Osteoblast (primary cell): ENCODE measurements around the gene PDCD2L. TPM values are rescaled to one million over a fixed set of nuclear protein-coding genes. Genes with fewer than 3 reads are reported as not detected.
A peak's percentile ranks its signal among the peaks of the same experiment; 100 is the strongest.
"Not testable (repeated sequence)": the region's sequence is repeated elsewhere in the genome, so short reads cannot be mapped to it uniquely, and the experiment has no call there.

Experiments used
- DNase-seq: peaks from one replicate; pipeline ENCODE4 v3.0.0; 2011; ENCODE audit warnings: low spot score, mixed read lengths; ENCODE audit not compliant: insufficient read length; ENCODE audit errors: missing footprints
- H2AFZ ChIP-seq: 2 replicates; pipeline ENCODE4 v1.6.0; 2011; ENCODE audit warnings: mild to moderate bottlenecking, low read length
- H3K27ac ChIP-seq: 2 replicates; pipeline ENCODE4 v1.5.1; 2011; ENCODE audit warnings: mild to moderate bottlenecking, low read depth, low read length, moderate library complexity
- H3K27me3 ChIP-seq: 2 replicates; pipeline ENCODE4 v1.6.0; 2012; ENCODE audit warnings: mild to moderate bottlenecking, control low read depth, inconsistent platforms, low read length, moderate library complexity; ENCODE audit not compliant: insufficient read depth
- H3K36me3 ChIP-seq: 2 replicates; pipeline ENCODE4 v1.5.1; 2011; ENCODE audit warnings: mild to moderate bottlenecking, low read length, control low read depth, moderate library complexity; ENCODE audit not compliant: insufficient read depth
- H3K4me1 ChIP-seq: 2 replicates; pipeline ENCODE4 v1.5.1; 2011; ENCODE audit warnings: mild to moderate bottlenecking, low read length, control low read depth, moderate library complexity; ENCODE audit not compliant: insufficient read depth
- H3K4me2 ChIP-seq: 2 replicates; pipeline ENCODE4 v1.6.0; 2011; ENCODE audit warnings: mild to moderate bottlenecking, low read length; ENCODE audit not compliant: insufficient read depth
- H3K4me3 ChIP-seq: fragments of 200-600 bp; sonication (generic); 3 replicates; pipeline ENCODE4 v1.5.1; 2012; ENCODE audit warnings: mild to moderate bottlenecking, low read length, inconsistent platforms; ENCODE audit not compliant: insufficient read depth
- H3K79me2 ChIP-seq: 2 replicates; pipeline ENCODE4 v1.6.0; 2012; ENCODE audit warnings: mild to moderate bottlenecking, low read length, control low read depth, inconsistent platforms; ENCODE audit not compliant: insufficient read depth
- H3K9me3 ChIP-seq: 2 replicates; pipeline ENCODE4 v1.5.1; 2011; ENCODE audit warnings: low read depth, low read length, control low read depth
- H4K20me1 ChIP-seq: 2 replicates; pipeline ENCODE4 v1.6.0; 2012; ENCODE audit warnings: mild to moderate bottlenecking, low read length, control low read depth; ENCODE audit not compliant: insufficient read depth
- CTCF ChIP-seq: IDR thresholded peaks from 2 replicates; pipeline ENCODE4 v1.5.1; 2011; ENCODE audit warnings: mild to moderate bottlenecking, low read depth, low read length, moderate library complexity; ENCODE audit errors: extremely low read depth
- total RNA-seq: library from RNA; depleted of rRNA; stranded (reverse); fragments of >200 nt; gene quantifications from 2 replicates; pipeline ENCODE4 v1.2.3, GENCODE V29; 2012

The PDCD2L gene
- total RNA-seq, 1 donor, result 10.5 TPM

- DNase-seq, result peak; percentile 92
- H4K20me1 ChIP-seq, result peaks cover 27% of the 10 kb centered on the region
- no peaks in the 10 kb centered on the region for H3K27me3 ChIP-seq
- H3K79me2 ChIP-seq, result peaks cover 43% of the 10 kb centered on the region
- no peaks in the 10 kb centered on the region for H3K9me3 ChIP-seq
- peaks cover 32% of the 10 kb centered on the region for H3K36me3 ChIP-seq
- H3K27ac ChIP-seq, result peak overlapping the region; percentile 61
- H2AFZ ChIP-seq, result peak overlapping the region; percentile 89
- H3K4me2 ChIP-seq, result peak overlapping the region; percentile 88
- peaks cover 15% of the 10 kb centered on the region for H3K4me1 ChIP-seq
- H3K4me3 ChIP-seq, result peak overlapping the region; percentile 93
- TF ChIP-seq CTCF, result no peak
Observed at GRCh38 chr19:34365463-34366401, 38.5 kb upstream of the PDCD2L start.

DNA sequence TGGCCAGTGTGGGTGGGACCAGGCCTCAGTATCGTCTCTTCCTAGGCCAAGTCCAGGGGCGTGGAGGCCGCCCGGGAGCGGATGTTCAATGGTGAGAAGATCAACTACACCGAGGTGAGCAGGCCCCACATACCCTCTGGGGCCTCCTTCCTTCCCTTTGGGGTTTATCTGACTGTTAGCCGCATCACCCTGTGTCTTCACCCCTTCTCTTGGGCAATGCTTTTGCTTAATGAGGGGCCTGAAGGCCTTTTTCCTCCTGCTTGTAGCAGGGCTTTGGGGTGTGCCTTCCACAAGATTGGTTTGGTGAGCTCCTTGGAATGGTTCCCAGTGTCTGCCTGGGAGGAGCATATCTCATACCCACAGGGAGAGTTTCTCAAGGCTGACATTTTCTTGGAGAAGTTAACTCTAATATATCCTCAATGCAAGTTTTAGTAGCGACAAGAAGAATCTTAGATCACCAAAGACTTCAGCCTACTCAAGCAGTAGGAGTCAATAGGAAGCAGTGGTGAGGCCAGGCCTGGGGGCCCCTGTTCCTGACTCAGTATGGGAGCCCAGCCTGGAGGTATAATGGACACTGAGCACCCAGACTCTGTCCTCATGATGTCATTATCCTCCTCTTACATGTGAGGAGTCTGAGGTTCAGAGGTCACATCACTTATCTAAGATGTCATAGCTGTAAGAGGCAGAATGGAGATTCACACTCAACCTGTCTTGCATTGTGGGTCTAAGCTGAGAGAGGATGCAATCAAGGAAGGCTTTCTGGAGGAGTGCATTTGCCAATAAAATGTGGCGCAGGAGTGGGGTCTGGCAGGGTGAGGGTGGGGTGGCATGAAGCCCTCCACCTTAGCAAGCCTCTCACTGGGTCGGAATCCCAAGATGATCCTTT lies 37.2 kb upstream of the PDCD2L start:
- peak overlapping the region; percentile 93 for H3K4me3 ChIP-seq

DNA sequence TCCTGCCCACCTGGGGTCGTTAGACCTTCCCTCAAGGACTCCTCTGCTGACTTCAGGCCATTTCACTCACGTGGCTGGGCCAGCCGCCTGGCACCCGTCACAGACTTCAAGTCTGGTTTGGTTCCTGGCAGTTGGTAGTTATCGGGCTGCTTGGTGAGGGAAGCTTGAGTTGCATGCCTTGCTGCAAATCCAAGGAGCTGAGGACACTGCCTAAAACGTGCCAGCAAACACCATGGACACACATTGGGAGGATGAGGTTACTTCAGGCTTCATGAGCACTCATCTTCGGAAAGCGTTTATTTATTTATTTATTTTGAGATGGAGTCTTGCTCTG lies 36.6 kb upstream of the PDCD2L start:
- peaks cover 33% of the 10 kb centered on the region for H4K20me1 ChIP-seq
- H2AFZ ChIP-seq, result no peak overlapping the region
- no peaks in the 10 kb centered on the region for H3K9me3 ChIP-seq
- H3K36me3 ChIP-seq, result peaks cover 43% of the 10 kb centered on the region
- peak; percentile 13 for DNase-seq
- no peak overlapping the region for H3K4me3 ChIP-seq
- TF ChIP-seq CTCF, result no peak
- no peak overlapping the region for H3K4me2 ChIP-seq
- no peak overlapping the region for H3K27ac ChIP-seq
- peaks cover 49% of the 10 kb centered on the region for H3K79me2 ChIP-seq
- peaks cover 15% of the 10 kb centered on the region for H3K4me1 ChIP-seq
- H3K27me3 ChIP-seq, result no peaks in the 10 kb centered on the region

More for the DNA sequence above, 37.2 kb upstream of the PDCD2L start:
- H3K4me2 ChIP-seq, result peak overlapping the region; percentile 88
- peaks cover 40% of the 10 kb centered on the region for H3K36me3 ChIP-seq
- no peak for TF ChIP-seq CTCF
- H4K20me1 ChIP-seq, result peaks cover 33% of the 10 kb centered on the region
- H3K27ac ChIP-seq, result peak overlapping the region; percentile 13
- no peaks in the 10 kb centered on the region for H3K9me3 ChIP-seq
- peaks cover 15% of the 10 kb centered on the region for H3K4me1 ChIP-seq
- H3K27me3 ChIP-seq, result no peaks in the 10 kb centered on the region
- peak; percentile 90 for DNase-seq
- H2AFZ ChIP-seq, result no peak overlapping the region
- H3K79me2 ChIP-seq, result peaks cover 49% of the 10 kb centered on the region

DNA sequence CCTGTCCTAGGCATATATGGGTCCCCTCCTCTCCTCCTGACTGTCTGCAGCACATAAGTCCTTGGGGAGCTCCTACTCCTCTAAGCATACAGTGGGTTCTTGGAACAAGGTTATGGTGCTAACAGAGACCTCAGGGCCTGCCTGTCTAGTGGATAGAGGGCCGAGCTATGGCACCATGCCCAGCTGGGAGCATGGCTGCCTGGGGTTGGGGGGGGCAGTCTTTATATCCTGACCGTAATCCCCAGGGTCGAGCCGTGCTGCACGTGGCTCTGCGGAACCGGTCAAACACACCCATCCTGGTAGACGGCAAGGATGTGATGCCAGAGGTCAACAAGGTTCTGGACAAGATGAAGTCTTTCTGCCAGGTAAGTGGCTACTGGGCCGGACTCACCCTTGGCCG lies 35.9 kb upstream of the PDCD2L start:
- Histone ChIP-seq H3K4me3 (no peak overlapping the region), H3K36me3 (peaks cover 43% of the 10 kb centered on the region), H2AFZ (no peak overlapping the region), H3K9me3 (no peaks in the 10 kb centered on the region), H3K27me3 (no peaks in the 10 kb centered on the region), H3K79me2 (peaks cover 49% of the 10 kb centered on the region), H4K20me1 (peaks cover 33% of the 10 kb centered on the region), H3K4me1 (peaks cover 15% of the 10 kb centered on the region), H3K27ac (no peak overlapping the region), H3K4me2 (no peak overlapping the region)
- no peak for TF ChIP-seq CTCF
- DNase-seq, result peak; percentile 43

- not testable (repeated sequence) for H3K4me3 ChIP-seq, H3K4me2 ChIP-seq, H3K27ac ChIP-seq, DNase-seq, H3K9me3 ChIP-seq, H3K27me3 ChIP-seq, H2AFZ ChIP-seq
- peaks cover 37% of the 10 kb centered on the region for H4K20me1 ChIP-seq
- peaks cover 53% of the 10 kb centered on the region for H3K79me2 ChIP-seq
- peaks cover 15% of the 10 kb centered on the region for H3K4me1 ChIP-seq
- H3K36me3 ChIP-seq, result peaks cover 48% of the 10 kb centered on the region
Observed at GRCh38 chr19:34369166-34369565, 35.0 kb upstream of the PDCD2L start.
